Large intestine (tissue), 3 donors: ENCODE data around the gene MAPK8. TPM values are rescaled to one million over a fixed set of nuclear protein-coding genes. Genes with fewer than 3 reads are reported as not detected.
A peak's percentile ranks its signal among the peaks of the same experiment; 100 is the strongest.

Source experiments
- DNase-seq, 2 donors: peaks; one replicate each; pipeline versions ENCODE4 v3.0.0 to v3.0.0-alpha.2; 2013
- H3K27ac ChIP-seq: one replicate; pipeline ENCODE4 v1.5.1; 2013; ENCODE audit warnings: low read length
- H3K27me3 ChIP-seq: 2 replicates; pipeline ENCODE4 v1.6.1; 2013; ENCODE audit warnings: low read length; ENCODE audit not compliant: control insufficient read depth, insufficient read depth
- H3K36me3 ChIP-seq: 2 replicates; pipeline ENCODE4 v1.6.1; 2013; ENCODE audit warnings: low read length; ENCODE audit not compliant: control insufficient read depth, insufficient read depth
- H3K4me1 ChIP-seq: one replicate; pipeline ENCODE4 v1.6.1; 2013; ENCODE audit warnings: low read length; ENCODE audit not compliant: control insufficient read depth, insufficient read depth
- H3K4me3 ChIP-seq: one replicate; pipeline ENCODE4 v1.5.1; 2013; ENCODE audit warnings: low read length
- H3K9me3 ChIP-seq: one replicate; pipeline ENCODE4 v1.6.1; 2013; ENCODE audit warnings: mild to moderate bottlenecking, low read depth, low read length, moderate library complexity; ENCODE audit not compliant: control insufficient read depth
- WGBS: methylation state at CpG from one replicate; pipeline ENCODE4 v1.1.5; 2013; ENCODE audit warnings: low lambda C conversion rate; ENCODE audit not compliant: insufficient coverage; 5-methylcytosine and 5-hydroxymethylcytosine counted together
- polyA plus RNA-seq: library from polyadenylated mRNA; unstranded; fragments of 120-200 nt; gene quantifications from one replicate; pipeline ENCODE4 v1.2.1, GENCODE V29; 2013

MAPK8 gene
- polyA plus RNA-seq, 1 donor: 40.6 TPM

DNA sequence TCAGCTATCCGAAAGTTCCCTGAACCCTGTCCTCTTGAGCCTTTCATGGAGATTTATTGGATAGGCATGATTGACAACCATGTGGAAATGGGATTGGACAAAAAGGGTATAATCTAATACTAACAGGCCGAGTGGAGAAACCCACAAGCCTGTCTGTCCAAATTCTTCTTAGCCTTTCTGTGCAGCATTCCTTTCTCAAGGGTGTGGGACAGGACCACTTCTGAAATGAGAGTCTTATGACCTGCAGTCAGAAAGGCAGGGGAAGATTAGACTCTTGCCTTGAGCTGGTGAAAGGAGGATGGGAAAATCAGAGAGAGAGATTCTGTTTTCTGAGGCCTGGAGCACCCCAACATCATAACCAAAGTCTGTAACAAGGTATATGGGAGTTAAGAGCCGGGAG lies 85.5 kb downstream of the MAPK8 start:
- H3K4me3 ChIP-seq: no peak overlapping the region
- DNase-seq: no peak
- H3K4me1 ChIP-seq: peaks cover 13% of the 10 kb centered on the region
- H3K27ac ChIP-seq: no peak overlapping the region
- no CpG with 5 or more reads among the region's 3 CpGs for WGBS
- H3K36me3 ChIP-seq: no peaks in the 10 kb centered on the region
- no peaks in the 10 kb centered on the region for H3K27me3 ChIP-seq
- no peaks in the 10 kb centered on the region for H3K9me3 ChIP-seq

DNA sequence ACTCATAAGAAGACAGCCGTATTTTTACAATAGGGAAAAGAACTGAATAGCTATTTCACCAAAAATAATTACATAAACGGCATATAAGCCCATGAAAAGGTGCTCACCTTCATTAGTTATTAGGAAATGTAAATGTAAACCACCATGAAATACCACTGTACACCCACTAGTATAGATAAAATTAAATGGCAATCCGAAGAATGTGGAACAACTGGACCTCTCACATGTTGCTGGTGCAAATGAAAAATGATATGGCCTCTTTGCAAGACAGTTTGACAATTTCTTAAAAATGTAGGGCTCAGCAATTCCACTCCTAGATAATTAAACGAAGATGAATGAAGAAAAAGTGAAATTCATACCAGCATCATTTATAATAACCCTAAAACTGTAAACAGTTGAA lies 91.8 kb downstream of the MAPK8 start:
- 100% methylated on average over 2 of the region's 4 CpGs for WGBS
- Histone ChIP-seq H3K27ac (no peak overlapping the region), H3K27me3 (no peaks in the 10 kb centered on the region), H3K36me3 (no peaks in the 10 kb centered on the region), H3K4me3 (no peak overlapping the region), H3K4me1 (peaks cover 3% of the 10 kb centered on the region), H3K9me3 (no peaks in the 10 kb centered on the region)
- no peak for DNase-seq

DNA sequence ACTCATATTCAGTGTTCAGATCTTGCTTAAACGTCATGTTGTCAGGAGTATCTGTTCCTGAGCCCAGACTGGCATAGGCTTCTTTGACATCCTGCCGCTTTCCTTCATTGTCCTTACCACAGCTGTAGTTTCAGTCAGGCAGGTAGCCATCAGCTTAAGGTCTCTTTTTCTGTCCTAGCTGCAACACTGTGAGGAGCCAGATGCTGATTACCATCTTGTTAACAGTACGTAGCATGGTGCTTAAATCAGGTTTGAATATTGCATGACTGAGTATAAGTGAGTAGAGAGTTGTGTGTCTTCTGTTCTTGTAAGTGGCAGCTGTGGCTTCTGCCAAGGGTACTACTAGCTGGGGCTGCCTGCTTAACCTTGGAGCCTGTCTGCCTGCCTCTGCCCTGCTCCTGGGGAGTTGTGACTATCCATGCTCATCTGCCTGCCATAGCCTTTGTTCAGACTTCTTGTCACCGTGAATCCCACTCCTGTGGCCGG lies 92.6 kb downstream of the MAPK8 start:
- peak overlapping the region; percentile 5 for H3K27ac ChIP-seq
- peaks cover 3% of the 10 kb centered on the region for H3K4me1 ChIP-seq
- no peak overlapping the region for H3K4me3 ChIP-seq
- no peaks in the 10 kb centered on the region for H3K27me3 ChIP-seq
- no peaks in the 10 kb centered on the region for H3K9me3 ChIP-seq
- WGBS: 60% methylated on average over 1 of the region's 5 CpGs
- no peaks in the 10 kb centered on the region for H3K36me3 ChIP-seq
- no peak for DNase-seq

DNA sequence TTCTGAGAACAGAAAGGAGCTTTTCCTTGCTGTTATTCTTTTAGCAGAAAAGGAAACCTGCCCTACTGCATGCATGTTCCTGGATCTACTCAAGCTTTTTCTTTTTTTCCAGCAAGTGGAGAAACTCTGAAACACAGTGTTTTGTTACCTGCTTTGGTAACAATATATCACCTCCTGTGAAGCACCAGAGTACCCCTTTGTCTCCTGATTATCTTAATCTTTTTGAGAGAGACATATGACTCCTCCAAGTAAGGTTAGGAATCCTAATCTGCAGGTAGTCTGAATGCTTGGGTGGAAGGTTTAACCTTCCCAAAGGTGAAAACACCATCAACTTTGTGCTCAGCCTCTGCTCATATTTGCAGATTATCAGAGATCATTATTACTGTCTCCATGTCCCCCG lies 93.1 kb downstream of the MAPK8 start:
- no CpG with 5 or more reads among the region's 1 CpG for WGBS
- peaks cover 3% of the 10 kb centered on the region for H3K4me1 ChIP-seq
- H3K9me3 ChIP-seq: no peaks in the 10 kb centered on the region
- peak overlapping the region; percentile 5 for H3K27ac ChIP-seq
- H3K36me3 ChIP-seq: no peaks in the 10 kb centered on the region
- H3K27me3 ChIP-seq: no peaks in the 10 kb centered on the region
- DNase-seq: no peak
- no peak overlapping the region for H3K4me3 ChIP-seq

DNA sequence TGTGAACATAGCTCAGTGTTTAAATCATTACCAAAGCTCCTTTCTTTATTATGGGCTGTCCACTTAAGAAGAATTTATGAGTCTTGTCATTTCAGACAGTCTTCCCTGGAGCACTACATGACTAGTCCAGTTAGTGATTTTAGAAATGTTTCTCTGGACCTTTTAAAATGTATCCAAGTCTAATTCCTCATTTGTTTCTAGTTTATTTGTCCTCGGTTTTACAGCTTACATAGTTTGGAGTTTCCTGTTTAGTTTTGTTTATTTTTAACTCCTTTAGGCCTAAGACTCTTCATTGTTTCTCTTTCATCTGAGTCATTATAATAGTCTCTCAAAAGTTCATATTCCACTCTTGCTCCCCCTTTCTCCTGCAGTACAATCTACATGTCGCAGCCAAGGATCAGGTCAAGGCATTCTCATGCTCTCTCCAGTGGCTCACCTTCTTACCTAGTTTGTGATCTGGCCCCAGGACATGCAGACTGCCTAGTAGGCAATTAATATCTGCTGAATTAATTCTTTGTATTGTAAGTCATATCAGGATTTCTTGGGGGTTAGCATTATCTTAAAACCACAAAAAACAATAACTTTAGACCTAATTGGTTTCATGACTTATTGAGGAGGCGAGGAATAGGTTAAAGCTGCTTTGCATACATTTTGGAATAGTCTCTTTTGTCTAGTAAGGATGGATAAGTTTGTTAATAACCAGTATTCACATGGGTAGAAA lies 93.8 kb downstream of the MAPK8 start:
- Histone ChIP-seq H3K4me3 (no peak overlapping the region), H3K36me3 (no peaks in the 10 kb centered on the region), H3K27me3 (no peaks in the 10 kb centered on the region), H3K9me3 (no peaks in the 10 kb centered on the region), H3K4me1 (peaks cover 3% of the 10 kb centered on the region), H3K27ac (peak overlapping the region; percentile 42)
- WGBS: 67% methylated on average over 1 of the region's 3 CpGs
- DNase-seq: peak in 1 of 2 donors; percentile 14

DNA sequence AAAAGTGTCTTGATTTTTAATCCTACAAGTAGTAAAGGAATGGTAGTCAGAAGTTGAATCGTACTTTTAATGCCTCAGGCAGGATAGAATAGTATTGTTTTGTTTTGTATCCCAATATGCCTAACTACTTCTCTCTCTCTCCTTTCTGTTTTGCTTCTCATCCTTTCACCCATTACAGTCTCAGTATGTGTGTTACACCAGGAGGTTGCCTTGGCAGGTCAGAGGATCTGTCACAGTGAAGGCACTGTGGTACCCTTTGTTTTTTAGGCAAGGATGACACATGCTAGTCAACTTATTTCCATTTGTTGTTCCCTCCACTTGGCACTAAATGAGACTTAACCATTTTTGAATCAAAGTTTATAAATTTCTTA lies 94.4 kb downstream of the MAPK8 start:
- Histone ChIP-seq H3K27me3 (no peaks in the 10 kb centered on the region), H3K27ac (peak overlapping the region; percentile 42), H3K4me1 (peaks cover 3% of the 10 kb centered on the region), H3K9me3 (no peaks in the 10 kb centered on the region), H3K4me3 (no peak overlapping the region), H3K36me3 (no peaks in the 10 kb centered on the region)
- WGBS: 100% methylated on average over 1 of the region's 1 CpG
- DNase-seq: no peak

DNA sequence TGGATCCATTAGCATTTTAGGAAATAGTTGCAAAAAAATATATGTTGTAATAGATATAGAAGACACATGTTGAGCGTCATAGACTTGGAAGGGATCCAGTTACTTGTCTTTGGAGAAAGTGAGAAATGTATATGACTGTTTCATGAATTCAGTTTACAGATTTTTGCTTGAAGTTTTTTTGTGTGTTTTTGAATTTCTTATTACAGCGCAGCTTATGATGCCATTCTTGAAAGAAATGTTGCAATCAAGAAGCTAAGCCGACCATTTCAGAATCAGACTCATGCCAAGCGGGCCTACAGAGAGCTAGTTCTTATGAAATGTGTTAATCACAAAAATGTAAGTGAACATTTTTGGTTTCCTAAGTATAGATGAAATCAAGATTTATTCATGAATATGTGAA lies 98.2 kb downstream of the MAPK8 start:
- Histone ChIP-seq H3K4me3 (no peak overlapping the region), H3K4me1 (no peaks in the 10 kb centered on the region), H3K36me3 (peaks cover 2% of the 10 kb centered on the region), H3K27me3 (no peaks in the 10 kb centered on the region), H3K9me3 (no peaks in the 10 kb centered on the region), H3K27ac (no peak overlapping the region)
- DNase-seq: no peak
- WGBS: no CpG with 5 or more reads among the region's 4 CpGs

DNA sequence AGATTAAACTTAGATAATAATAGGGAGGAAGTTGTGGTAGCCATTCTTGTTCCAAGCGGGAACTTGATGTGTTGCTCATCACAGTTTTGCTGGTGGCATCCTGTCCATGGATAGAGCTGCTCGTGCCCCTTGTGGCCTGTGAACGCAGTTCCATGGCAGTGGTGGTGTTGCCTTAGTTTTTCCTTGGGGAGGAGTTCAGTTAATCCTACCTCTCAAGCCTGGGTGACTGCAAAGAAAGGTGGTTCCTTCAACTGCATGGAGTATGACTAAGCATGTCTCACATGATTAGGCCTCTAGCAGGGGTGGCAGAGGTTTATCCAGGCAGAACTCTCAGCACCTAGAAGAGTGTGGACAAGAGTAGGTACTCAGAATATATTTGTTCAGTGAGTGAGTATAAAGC lies 99.7 kb downstream of the MAPK8 start:
- Histone ChIP-seq H3K9me3 (no peaks in the 10 kb centered on the region), H3K27me3 (no peaks in the 10 kb centered on the region), H3K4me1 (no peaks in the 10 kb centered on the region), H3K36me3 (peaks cover 10% of the 10 kb centered on the region), H3K4me3 (no peak overlapping the region), H3K27ac (no peak overlapping the region)
- peak in 1 of 2 donors; percentile 38 for DNase-seq
- WGBS: no CpG with 5 or more reads among the region's 3 CpGs

DNA sequence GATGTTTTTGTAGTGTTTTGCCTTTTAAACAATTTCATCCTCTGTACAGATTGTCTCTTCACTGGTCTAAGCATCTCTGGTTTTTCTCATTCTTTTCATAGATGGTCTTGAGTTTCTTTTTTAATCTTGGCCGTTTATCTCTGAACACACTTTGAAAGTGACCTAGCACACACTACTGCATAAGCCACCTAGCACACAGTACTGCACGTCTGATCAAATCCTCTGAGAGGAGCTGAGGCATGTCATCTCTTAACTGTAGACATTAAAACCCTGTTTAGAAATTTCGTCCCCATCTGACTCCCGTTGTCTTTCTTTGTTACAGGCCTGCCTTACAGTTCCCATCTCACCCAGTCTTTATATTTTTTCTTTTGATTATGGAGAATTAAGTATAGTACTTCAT lies 100.2 kb downstream of the MAPK8 start:
- DNase-seq: no peak
- WGBS: no CpG with 5 or more reads among the region's 4 CpGs
- Histone ChIP-seq H3K36me3 (peaks cover 11% of the 10 kb centered on the region), H3K4me1 (no peaks in the 10 kb centered on the region), H3K9me3 (peaks cover 2% of the 10 kb centered on the region), H3K27me3 (no peaks in the 10 kb centered on the region), H3K4me3 (no peak overlapping the region), H3K27ac (no peak overlapping the region)

DNA sequence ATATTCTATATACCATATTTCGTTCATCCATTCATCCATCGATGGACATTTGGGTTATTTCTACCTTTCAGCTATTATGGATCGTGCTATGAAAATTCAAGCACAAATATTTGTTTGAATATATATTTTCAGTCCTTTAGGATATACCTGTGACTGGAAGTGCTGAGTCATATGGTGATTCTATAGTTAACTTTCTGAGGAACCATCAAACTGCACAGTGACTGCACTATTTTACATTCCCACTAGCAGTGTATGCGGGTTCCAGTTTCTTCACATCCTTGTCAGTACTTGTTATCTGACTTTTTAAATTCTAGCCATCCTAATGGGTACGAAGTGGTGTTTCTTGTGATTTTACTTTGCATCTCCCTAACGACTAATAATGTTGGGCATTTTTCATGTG lies 104.0 kb downstream of the MAPK8 start:
- Histone ChIP-seq H3K27ac (no peak overlapping the region), H3K4me3 (no peak overlapping the region), H3K27me3 (no peaks in the 10 kb centered on the region), H3K4me1 (no peaks in the 10 kb centered on the region), H3K9me3 (peaks cover 7% of the 10 kb centered on the region), H3K36me3 (peaks cover 22% of the 10 kb centered on the region)
- WGBS: 100% methylated on average over 3 of the region's 6 CpGs
- DNase-seq: no peak

DNA sequence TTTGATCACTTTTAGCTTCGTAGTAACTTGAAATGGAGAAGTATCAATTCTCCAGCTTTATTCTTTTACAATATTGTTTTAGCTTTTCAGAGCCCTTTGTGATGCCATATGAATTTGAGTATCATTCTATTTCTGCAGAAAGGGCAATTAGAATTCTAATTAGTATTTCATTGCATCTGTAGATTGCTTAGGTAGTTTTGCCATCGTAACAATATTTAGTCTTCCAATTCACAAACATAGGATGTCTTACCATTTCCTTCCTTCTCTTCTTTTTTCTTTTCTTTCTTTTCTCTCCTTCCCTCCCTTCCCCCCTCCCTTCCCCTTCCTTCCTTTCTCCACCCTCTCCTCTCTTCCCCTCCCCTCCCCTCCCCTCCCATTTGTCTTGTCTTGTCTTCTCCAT lies 105.0 kb downstream of the MAPK8 start:
- H3K27me3 ChIP-seq: no peaks in the 10 kb centered on the region
- H3K9me3 ChIP-seq: peaks cover 7% of the 10 kb centered on the region
- no peaks in the 10 kb centered on the region for H3K4me1 ChIP-seq
- peaks cover 22% of the 10 kb centered on the region for H3K36me3 ChIP-seq
- H3K27ac ChIP-seq: no peak overlapping the region
- 100% methylated on average over 1 of the region's 2 CpGs for WGBS
- no peak overlapping the region for H3K4me3 ChIP-seq
- no peak for DNase-seq
